ENCODE data around the gene KNCN. TPM values are rescaled to one million over a fixed set of nuclear protein-coding genes. Genes with fewer than 3 reads are reported as not detected.

KNCN gene
- total RNA-seq, 1 donor from 2014 or later: not detected

- no peak for DNase-seq (ENCODE audit: low spot score)
- intact Hi-C loops (cut with micrococcal nuclease): no loop called here
- Mint-ChIP-seq H3K4me3 (ENCODE audit: low read depth) (no peak overlapping the region), H3K4me1 (ENCODE audit: low read depth) (peaks cover 22% of the 10 kb centered on the region), H3K9me3 (no peaks in the 10 kb centered on the region), H3K36me3 (ENCODE audit: low read depth) (no peaks in the 10 kb centered on the region), H3K27me3 (ENCODE audit: low read depth) (peaks cover 21% of the 10 kb centered on the region), H3K27ac (no peak overlapping the region)
These were observed 27.7 kb downstream of the KNCN start for GRCh38 chr1:46523496-46524353.

- intact Hi-C loops (cut with micrococcal nuclease): no loop called here
- Mint-ChIP-seq H3K4me3 (ENCODE audit: low read depth) (no peak overlapping the region), H3K36me3 (ENCODE audit: low read depth) (no peaks in the 10 kb centered on the region)
These were observed 28.5 kb downstream of the KNCN start for GRCh38 chr1:46522969-46523320.

GRCh38 chr1:46522184-46522968, 29.1 kb downstream of the KNCN start:
- Mint-ChIP-seq H3K4me3 (ENCODE audit: low read depth) (no peak overlapping the region), H3K27ac (peak overlapping the region; percentile 40), H3K36me3 (ENCODE audit: low read depth) (no peaks in the 10 kb centered on the region), H3K27me3 (ENCODE audit: low read depth) (peaks cover 22% of the 10 kb centered on the region), H3K9me3 (no peaks in the 10 kb centered on the region), H3K4me1 (ENCODE audit: low read depth) (peaks cover 15% of the 10 kb centered on the region)
- intact Hi-C loops (cut with micrococcal nuclease): no loop called here
- DNase-seq (ENCODE audit: low spot score): no peak

More at GRCh38 chr1:46522969-46523320, 28.5 kb downstream of the KNCN start:
- peaks cover 15% of the 10 kb centered on the region for H3K4me1 Mint-ChIP-seq (ENCODE audit: low read depth)
- peaks cover 22% of the 10 kb centered on the region for H3K27me3 Mint-ChIP-seq (ENCODE audit: low read depth)
- H3K9me3 Mint-ChIP-seq: no peaks in the 10 kb centered on the region
- no peak overlapping the region for H3K27ac Mint-ChIP-seq
- no peak for DNase-seq (ENCODE audit: low spot score)

- Mint-ChIP-seq H3K4me3 (ENCODE audit: low read depth) (no peak overlapping the region), H3K27me3 (ENCODE audit: low read depth) (peaks cover 27% of the 10 kb centered on the region), H3K4me1 (ENCODE audit: low read depth) (peaks cover 15% of the 10 kb centered on the region), H3K36me3 (ENCODE audit: low read depth) (no peaks in the 10 kb centered on the region), H3K27ac (no peak overlapping the region), H3K9me3 (no peaks in the 10 kb centered on the region)
- no peak for DNase-seq (ENCODE audit: low spot score)
- intact Hi-C loops (cut with micrococcal nuclease): no loop called here
These were observed 30.0 kb downstream of the KNCN start for GRCh38 chr1:46521414-46521813.

- no peaks in the 10 kb centered on the region for H3K36me3 Mint-ChIP-seq (ENCODE audit: low read depth)
- no peak for DNase-seq (ENCODE audit: low spot score)
- H3K27me3 Mint-ChIP-seq (ENCODE audit: low read depth): peaks cover 30% of the 10 kb centered on the region
- no peak overlapping the region for H3K4me3 Mint-ChIP-seq (ENCODE audit: low read depth)
- H3K4me1 Mint-ChIP-seq (ENCODE audit: low read depth): peaks cover 15% of the 10 kb centered on the region
- intact Hi-C loops (cut with micrococcal nuclease): no loop called here
- H3K27ac Mint-ChIP-seq: no peak overlapping the region
- no peaks in the 10 kb centered on the region for H3K9me3 Mint-ChIP-seq
These were observed 31.2 kb downstream of the KNCN start for GRCh38 chr1:46520063-46520911.

- intact Hi-C loops (cut with micrococcal nuclease): no loop called here
- Mint-ChIP-seq H3K4me1 (ENCODE audit: low read depth) (peaks cover 15% of the 10 kb centered on the region), H3K9me3 (no peaks in the 10 kb centered on the region), H3K27me3 (ENCODE audit: low read depth) (peaks cover 32% of the 10 kb centered on the region), H3K36me3 (ENCODE audit: low read depth) (no peaks in the 10 kb centered on the region), H3K4me3 (ENCODE audit: low read depth) (no peak overlapping the region), H3K27ac (no peak overlapping the region)
- no peak for DNase-seq (ENCODE audit: low spot score)
These were observed 32.2 kb downstream of the KNCN start for GRCh38 chr1:46519209-46519608.

- Mint-ChIP-seq H3K36me3 (ENCODE audit: low read depth) (no peaks in the 10 kb centered on the region), H3K9me3 (no peaks in the 10 kb centered on the region), H3K27ac (no peak overlapping the region), H3K4me1 (ENCODE audit: low read depth) (peaks cover 15% of the 10 kb centered on the region), H3K27me3 (ENCODE audit: low read depth) (peaks cover 37% of the 10 kb centered on the region), H3K4me3 (ENCODE audit: low read depth) (no peak overlapping the region)
- DNase-seq (ENCODE audit: low spot score): no peak
- intact Hi-C loops (cut with micrococcal nuclease): no loop called here
These were observed 33.4 kb downstream of the KNCN start for GRCh38 chr1:46517932-46518498.

- Mint-ChIP-seq H3K4me3 (ENCODE audit: low read depth) (no peak overlapping the region), H3K4me1 (ENCODE audit: low read depth) (peaks cover 7% of the 10 kb centered on the region), H3K36me3 (ENCODE audit: low read depth) (no peaks in the 10 kb centered on the region), H3K9me3 (no peaks in the 10 kb centered on the region), H3K27ac (no peak overlapping the region), H3K27me3 (ENCODE audit: low read depth) (peaks cover 37% of the 10 kb centered on the region)
- DNase-seq (ENCODE audit: low spot score): no peak
- intact Hi-C loops (cut with micrococcal nuclease): no loop called here
These were observed 34.3 kb downstream of the KNCN start for GRCh38 chr1:46517010-46517600.

- H3K4me1 Mint-ChIP-seq (ENCODE audit: low read depth): peaks cover 1% of the 10 kb centered on the region
- DNase-seq (ENCODE audit: low spot score): no peak
- no peaks in the 10 kb centered on the region for H3K9me3 Mint-ChIP-seq
- H3K4me3 Mint-ChIP-seq (ENCODE audit: low read depth): no peak overlapping the region
- H3K27ac Mint-ChIP-seq: no peak overlapping the region
- H3K27me3 Mint-ChIP-seq (ENCODE audit: low read depth): peaks cover 37% of the 10 kb centered on the region
- intact Hi-C loops (cut with micrococcal nuclease): no loop called here
- H3K36me3 Mint-ChIP-seq (ENCODE audit: low read depth): no peaks in the 10 kb centered on the region
These were observed 35.1 kb downstream of the KNCN start for GRCh38 chr1:46516200-46516950.

GRCh38 chr1:46515576-46515975, 35.9 kb downstream of the KNCN start:
- H3K27ac Mint-ChIP-seq: no peak overlapping the region
- no peaks in the 10 kb centered on the region for H3K36me3 Mint-ChIP-seq (ENCODE audit: low read depth)
- no peak for DNase-seq (ENCODE audit: low spot score)
- H3K9me3 Mint-ChIP-seq: no peaks in the 10 kb centered on the region
- H3K4me3 Mint-ChIP-seq (ENCODE audit: low read depth): no peak overlapping the region
- peaks cover 37% of the 10 kb centered on the region for H3K27me3 Mint-ChIP-seq (ENCODE audit: low read depth)
- no peaks in the 10 kb centered on the region for H3K4me1 Mint-ChIP-seq (ENCODE audit: low read depth)
- intact Hi-C loops (cut with micrococcal nuclease): no loop called here

- Mint-ChIP-seq H3K9me3 (no peaks in the 10 kb centered on the region), H3K27ac (no peak overlapping the region), H3K4me1 (ENCODE audit: low read depth) (no peaks in the 10 kb centered on the region), H3K27me3 (ENCODE audit: low read depth) (peaks cover 34% of the 10 kb centered on the region), H3K36me3 (ENCODE audit: low read depth) (no peaks in the 10 kb centered on the region), H3K4me3 (ENCODE audit: low read depth) (no peak overlapping the region)
- DNase-seq (ENCODE audit: low spot score): no peak
- intact Hi-C loops (cut with micrococcal nuclease): no loop called here
These were observed 37.9 kb downstream of the KNCN start for GRCh38 chr1:46513536-46513935.

All from activated T-helper 2 cell treated with anti-CD3 and anti-CD28 coated beads, Interferon-gamma antibody, Interleukin-2, Interleukin-4, amounts not matched to agents 10 μg/mL and 5 μg/mL and 100 μg/mL, durations not matched to agents 14 hours and 24 hours and 36 hours (primary cell).